Measurements from ENCODE around the gene RNF166. TPM values are rescaled to one million over a fixed set of nuclear protein-coding genes. Genes with fewer than 3 reads are reported as not detected.

RNF166 gene
- total RNA-seq, 4 donors from 2014 or later = 19.5 to 27.8 (median 22.3) TPM

GRCh38 chr16:88665148-88665547 is 41.1 kb downstream of the RNF166 start:
- Histone ChIP-seq H3K36me3 (peaks cover 0 to 4% of the 10 kb centered on the region in 2 donors), H3K4me1 (peaks cover 0 to 30% (median 11%) of the 10 kb centered on the region in 3 donors), H3K9me3 (no peaks in the 10 kb centered on the region), H3K27ac (no peak overlapping the region), H3K4me3 (no peak overlapping the region), H3K27me3 (no peaks in the 10 kb centered on the region)
- no peak for TF ChIP-seq CTCF (IDR thresholded peaks at IDR 0.05)
- no peak for TF ChIP-seq POLR2AphosphoS5 (IDR thresholded peaks at IDR 0.05)
- 70 to 74% methylated on average over 4 of the region's 4 CpGs for WGBS, 2 donors (ENCODE audit: low coverage in 1 of 2)
- ATAC-seq = no peak

GRCh38 chr16:88662843-88663606 is 43.2 kb downstream of the RNF166 start, which contains the start of gene MVD:
MVD (minus strand) TSS chr16:88663091; CDS start chr16:88663080, 11 bp downstream.
- H3K9me3 ChIP-seq = no peaks in the 10 kb centered on the region
- peak in 2 of 4 experiments; percentile 19 to 26 for TF ChIP-seq CTCF (IDR thresholded peaks at IDR 0.05)
- TF ChIP-seq EP300 (IDR thresholded peaks at IDR 0.05) = no peak
- peak; percentile 79 for TF ChIP-seq POLR2AphosphoS5 (IDR thresholded peaks at IDR 0.05)
- TF ChIP-seq POLR2A (IDR thresholded peaks at IDR 0.05) = peak; percentile 70 to 84
- no CpG with 5 or more reads among the region's 88 CpGs for WGBS, 2 donors (ENCODE audit: low coverage in 1 of 2)
- peaks cover 0 to 30% (median 11%) of the 10 kb centered on the region in 3 donors for H3K4me1 ChIP-seq
- H3K27ac ChIP-seq = peak within 1 kb of the TSS; percentile 62 to 91 (median 88)
- H3K27me3 ChIP-seq = no peaks in the 10 kb centered on the region
- peak within 1 kb of the TSS; percentile 74 to 81 for H3K4me3 ChIP-seq
- ATAC-seq = peak; percentile 99
- peaks cover 0 to 6% of the 10 kb centered on the region in 2 donors for H3K36me3 ChIP-seq

- TF ChIP-seq EP300 (IDR thresholded peaks at IDR 0.05) (no peak), POLR2AphosphoS5 (IDR thresholded peaks at IDR 0.05) (no peak), CTCF (IDR thresholded peaks at IDR 0.05) (no peak)
- peak overlapping the region; percentile 74 to 81 for H3K4me3 ChIP-seq
- peak overlapping the region; percentile 62 to 91 (median 88) for H3K27ac ChIP-seq
- no peaks in the 10 kb centered on the region for H3K27me3 ChIP-seq
- ATAC-seq = no peak
- 0 to 17% methylated on average over 4 to 6 of the region's 49 CpGs for WGBS, 2 donors (ENCODE audit: low coverage in 1 of 2)
- H3K4me1 ChIP-seq = peaks cover 0 to 30% (median 11%) of the 10 kb centered on the region in 3 donors
- no peaks in the 10 kb centered on the region for H3K9me3 ChIP-seq
- peaks cover 0 to 13% of the 10 kb centered on the region in 2 donors for H3K36me3 ChIP-seq
These were observed 43.9 kb downstream of the RNF166 start for GRCh38 chr16:88662222-88662842.

- no peak overlapping the region for H3K27ac ChIP-seq
- peaks cover 0 to 22% of the 10 kb centered on the region in 2 donors for H3K36me3 ChIP-seq
- ATAC-seq = no peak
- H3K27me3 ChIP-seq = no peaks in the 10 kb centered on the region
- TF ChIP-seq CTCF (IDR thresholded peaks at IDR 0.05) (no peak), EP300 (IDR thresholded peaks at IDR 0.05) (no peak), POLR2A (IDR thresholded peaks at IDR 0.05) (no peak), POLR2AphosphoS5 (IDR thresholded peaks at IDR 0.05) (no peak)
- H3K4me3 ChIP-seq = no peak overlapping the region
- 65 to 71% methylated on average over 2 to 10 of the region's 10 CpGs for WGBS, 2 donors (ENCODE audit: low coverage in 1 of 2)
- H3K9me3 ChIP-seq = no peaks in the 10 kb centered on the region
- H3K4me1 ChIP-seq = peaks cover 0 to 30% (median 11%) of the 10 kb centered on the region in 3 donors
These were observed 44.7 kb downstream of the RNF166 start for GRCh38 chr16:88661468-88661867.
